H1 (cell line): Measurements from ENCODE around the gene MPLKIP. TPM values are rescaled to one million over a fixed set of nuclear protein-coding genes. Genes with fewer than 3 reads are reported as not detected.

Experiments used
- CTCF ChIA-PET: fragments of 300-600 bp; sonication (Branson Sonifier 250); formaldehyde crosslinking; loops from one replicate; lab custom pipeline; 2021; ENCODE audit not compliant: partially characterized antibody; lab: Charles Lee
- POLR2A ChIA-PET: fragments of 300-600 bp; sonication (Branson Sonifier 250); formaldehyde crosslinking; loops from one replicate; lab custom pipeline; 2021; ENCODE audit warnings: inconsistent platforms; ENCODE audit not compliant: partially characterized antibody; lab: Charles Lee
- DNase-seq, 2 experiments: peaks; one replicate each; pipeline versions ENCODE4 v3.0.0 to v3.0.0-alpha.2; 2010 to 2022; ENCODE audit warnings: low spot score in 2 of 2, low read depth in 1 of 2, mixed read lengths in 1 of 2
- FAIRE-seq: peaks from 2 replicates; lab custom pipeline; 2011; peaks lifted over from hg19 to GRCh38; lab: Jason Lieb, UNC
- H2AFZ ChIP-seq: 2 replicates; pipeline ENCODE4 v1.8.1; 2012; ENCODE audit warnings: low read length, inconsistent platforms
- H2AK5ac ChIP-seq: 2 replicates; pipeline ENCODE4 v1.6.1; 2013; ENCODE audit warnings: low read depth, low read length
- H2BK120ac ChIP-seq: replicated peaks from 2 replicates; pipeline ENCODE3; 2013; ENCODE audit warnings: low read depth, low read length, inconsistent platforms
- H2BK12ac ChIP-seq: 2 replicates; pipeline ENCODE4 v1.6.1; 2013; ENCODE audit warnings: low read depth, low read length
- H2BK15ac ChIP-seq: 2 replicates; pipeline ENCODE4 v1.6.1; 2013; ENCODE audit warnings: low read length
- H2BK20ac ChIP-seq: 2 replicates; pipeline ENCODE4 v1.6.1; 2013; ENCODE audit warnings: low read length
- H2BK5ac ChIP-seq: 2 replicates; pipeline ENCODE4 v1.6.1; 2013; ENCODE audit warnings: low read depth, low read length
- H3K14ac ChIP-seq: 2 replicates; pipeline ENCODE4 v1.6.1; 2013; ENCODE audit warnings: inconsistent platforms; ENCODE audit not compliant: insufficient read length
- H3K18ac ChIP-seq: 2 replicates; pipeline ENCODE4 v1.6.1; 2013; ENCODE audit warnings: low read length; ENCODE audit errors: extremely low read depth
- H3K23ac ChIP-seq: 2 replicates; pipeline ENCODE4 v1.6.1; 2013; ENCODE audit warnings: inconsistent platforms; ENCODE audit not compliant: insufficient read length
- H3K23me2 ChIP-seq: 2 replicates; pipeline ENCODE4 v1.6.1; 2013; ENCODE audit warnings: low read depth, low read length
- H3K27ac ChIP-seq: 2 replicates; pipeline ENCODE4 v1.6.1; 2011; ENCODE audit warnings: low read depth, low read length, inconsistent platforms
- H3K27me3 ChIP-seq, 4 experiments: replicated peaks in 1 of 4; 1 replicate in 1 of 4; 2 replicates in 3 of 4; pipeline versions ENCODE4 v1.6.1 to v1.8.1; 2011 to 2013; ENCODE audit warnings: low read length in 3 of 4, mild to moderate bottlenecking in 3 of 4, inconsistent platforms in 2 of 4, mixed read lengths in 2 of 4, moderate library complexity in 1 of 4; ENCODE audit not compliant: control insufficient read depth in 3 of 4, insufficient read depth in 3 of 4; ENCODE audit errors: extremely low read depth in 1 of 4
- H3K36me3 ChIP-seq, 4 experiments: 2 replicates each; pipeline versions ENCODE4 v1.6.1 to v1.8.1; 2011 to 2013; ENCODE audit warnings: mild to moderate bottlenecking in 4 of 4, low read length in 3 of 4, moderate library complexity in 2 of 4, control low read depth in 1 of 4, inconsistent platforms in 1 of 4; ENCODE audit not compliant: insufficient read depth in 4 of 4, control insufficient read depth in 2 of 4
- H3K4ac ChIP-seq: replicated peaks from 2 replicates; pipeline ENCODE3; 2013; ENCODE audit warnings: low read length, low read depth, mixed read lengths, inconsistent platforms; ENCODE audit not compliant: insufficient read length
- H3K4me1 ChIP-seq, 4 experiments: replicated peaks in 1 of 4; 1 replicate in 1 of 4; 2 replicates in 3 of 4; pipeline versions ENCODE4 v1.6.1 to v1.8.1; 2011 to 2013; ENCODE audit warnings: low read length in 3 of 4, inconsistent platforms in 2 of 4, mixed read lengths in 1 of 4; ENCODE audit not compliant: insufficient read depth in 4 of 4, control insufficient read depth in 3 of 4
- H3K4me2 ChIP-seq, 2 experiments: 2 replicates each; pipeline versions ENCODE4 v1.6.1 to v1.8.1; 2011 to 2013; ENCODE audit warnings: low read depth in 2 of 2, low read length in 2 of 2, control low read depth in 1 of 2, inconsistent platforms in 1 of 2, mild to moderate bottlenecking in 1 of 2; ENCODE audit not compliant: insufficient read depth in 1 of 2
- H3K4me3 ChIP-seq, 4 experiments: fragments of 200-600, 300-600 bp in 1 of 4; sonication (generic), shearing (Covaris generic), sonication (Bioruptor Twin) in 1 of 4; 2 replicates each; pipeline versions ENCODE4 v1.5.1 to v1.8.1; 2011 to 2016; ENCODE audit warnings: low read length in 4 of 4, low read depth in 3 of 4, control low read depth in 2 of 4, inconsistent platforms in 2 of 4, mild to moderate bottlenecking in 2 of 4, mixed read lengths in 1 of 4, moderate library complexity in 1 of 4; ENCODE audit not compliant: insufficient read depth in 2 of 4; ENCODE audit errors: extremely low read depth in 1 of 4
- H3K56ac ChIP-seq: replicated peaks from 2 replicates; pipeline ENCODE3; 2013; ENCODE audit warnings: low read depth, mild to moderate bottlenecking, mixed read lengths, low read length, inconsistent platforms; ENCODE audit not compliant: insufficient read length
- H3K79me1 ChIP-seq: 2 replicates; pipeline ENCODE4 v1.6.1; 2013; ENCODE audit warnings: low read depth, low read length, control low read depth
- H3K79me2 ChIP-seq, 2 experiments: 2 replicates each; pipeline versions ENCODE4 v1.6.1 to v1.8.1; 2012 to 2013; ENCODE audit warnings: low read length in 2 of 2, mild to moderate bottlenecking in 2 of 2, inconsistent platforms in 1 of 2; ENCODE audit not compliant: insufficient read depth in 2 of 2, control insufficient read depth in 1 of 2
- H3K9ac ChIP-seq, 4 experiments: replicated peaks in 1 of 4; 1 replicate in 1 of 4; 2 replicates in 3 of 4; pipeline versions ENCODE4 v1.6.1 to v1.8.1; 2011 to 2013; ENCODE audit warnings: low read depth in 3 of 4, low read length in 3 of 4, control low read depth in 2 of 4, mild to moderate bottlenecking in 2 of 4, moderate library complexity in 2 of 4, inconsistent platforms in 1 of 4; ENCODE audit errors: extremely low read depth in 1 of 4
- H3K9me3 ChIP-seq, 2 experiments: 2 replicates each; pipeline versions ENCODE4 v1.6.1 to v1.8.1; 2012 to 2013; ENCODE audit warnings: mild to moderate bottlenecking in 2 of 2, moderate library complexity in 2 of 2, control low read depth in 1 of 2, inconsistent platforms in 1 of 2, low read depth in 1 of 2, low read length in 1 of 2, mixed read lengths in 1 of 2; ENCODE audit not compliant: insufficient read depth in 2 of 2
- H4K20me1 ChIP-seq, 2 experiments: replicated peaks in 1 of 2; 2 replicates each; pipeline versions ENCODE3 to v1.8.1; 2011 to 2013; ENCODE audit warnings: inconsistent platforms in 2 of 2, low read length in 2 of 2, mild to moderate bottlenecking in 1 of 2; ENCODE audit not compliant: insufficient read depth in 2 of 2, control insufficient read depth in 1 of 2
- H4K5ac ChIP-seq: 2 replicates; pipeline ENCODE4 v1.6.1; 2013; ENCODE audit warnings: low read length, low read depth, mixed read lengths, inconsistent platforms; ENCODE audit not compliant: insufficient read length
- H4K8ac ChIP-seq: 2 replicates; pipeline ENCODE4 v1.8.0; 2013; ENCODE audit warnings: mild to moderate bottlenecking, moderate library complexity, low read length, inconsistent platforms; ENCODE audit not compliant: insufficient read depth; ENCODE audit errors: extremely low read depth
- H4K91ac ChIP-seq: replicated peaks from 2 replicates; pipeline ENCODE3; 2013; ENCODE audit warnings: low read length, mixed read lengths, inconsistent platforms; ENCODE audit not compliant: insufficient read length
- BACH1 ChIP-seq: IDR thresholded peaks from 2 replicates; pipeline ENCODE4 v1.6.1; 2012; ENCODE audit warnings: low read length, improper control_type of control experiment
- CTBP2 ChIP-seq: IDR thresholded peaks from 2 replicates; pipeline ENCODE4 v1.7.0; 2011; ENCODE audit warnings: borderline replicate concordance, mild to moderate bottlenecking, moderate library complexity, mixed read lengths, low read length; ENCODE audit not compliant: insufficient read depth, insufficient read length
- KDM5A ChIP-seq: fragments of 200-600 bp; IDR thresholded peaks from 2 replicates; pipeline ENCODE4 v1.7.1; 2012; ENCODE audit warnings: mild to moderate bottlenecking, low read length, inconsistent platforms, mixed read lengths
- NANOG ChIP-seq: IDR thresholded peaks from 2 replicates; pipeline ENCODE4 v1.6.1; 2011; ENCODE audit warnings: low read length, low read depth, mild to moderate bottlenecking, inconsistent platforms; ENCODE audit not compliant: insufficient read depth, poor library complexity, severe bottlenecking
- SIX5 ChIP-seq: IDR thresholded peaks from 2 replicates; pipeline ENCODE4 v1.6.1; 2011; ENCODE audit warnings: mild to moderate bottlenecking, low read depth, low read length
- TEAD4 ChIP-seq: IDR thresholded peaks from 2 replicates; pipeline ENCODE4 v1.6.1; 2012; ENCODE audit warnings: low read depth, low read length, inconsistent platforms, mixed read lengths
- USF2 ChIP-seq: IDR thresholded peaks from 2 replicates; pipeline ENCODE4 v1.6.1; 2011; ENCODE audit warnings: low read length, improper control_type of control experiment
- WGBS, 2 experiments: shearing (Covaris generic) in 1 of 2; methylation state at CpG; one replicate each; pipeline versions ENCODE4 v1.1.6 to v1.1.7; 2013 to 2015; ENCODE audit warnings: low lambda C conversion rate in 2 of 2, mixed read lengths in 2 of 2, inconsistent platforms in 1 of 2, low coverage in 1 of 2, missing lambda C conversion rate in 1 of 2; ENCODE audit not compliant: insufficient replicate concordance in 2 of 2, insufficient coverage in 1 of 2, insufficient read length in 1 of 2; ENCODE audit errors: extremely low coverage in 1 of 2, missing lambda C conversion rate in 1 of 2; 5-methylcytosine and 5-hydroxymethylcytosine counted together
- polyA plus RNA-seq, 7 experiments: library from polyadenylated mRNA; depleted of rRNA in 3 of 7; stranded (reverse) in 5 of 7; unstranded in 2 of 7; fragments of >200 nt in 5 of 7; fragments of 200-250 nt in 2 of 7; gene quantifications; 1 replicate in 5 of 7; 2 replicates in 1 of 7; 4 replicates in 1 of 7; pipeline versions ENCODE4 v1.2.1 to v1.2.3, GENCODE V29; 2011 to 2013; ENCODE audit warnings: missing spikeins in 2 of 7, mixed read lengths in 2 of 7
- total RNA-seq: library from RNA; stranded (reverse); fragmentation: NEBNext Ultra II Directional; extraction: Animal tissue kit (Norgen Biotek cat#: 25700); gene quantifications from 2 replicates; pipeline ENCODE4 v1.2.1, GENCODE V29; 2021

MPLKIP gene
- total and polyA plus RNA-seq, 2 of the 8 experiments (the other 6 are each of a cell fraction or from before 2014, with no cell fraction given) = 57.2 to 73.4 TPM

- Histone ChIP-seq H3K4me2 (no peak overlapping the region), H2BK5ac (no peak overlapping the region), H3K36me3 (no peaks in the 10 kb centered on the region; a peak in 1 of 8 replicates), H4K8ac (no peak overlapping the region), H3K27me3 (no peaks in the 10 kb centered on the region), H3K4me1 (no peaks in the 10 kb centered on the region), H2BK12ac (no peak overlapping the region), H4K5ac (no peak overlapping the region), H3K27ac (no peak overlapping the region), H3K14ac (no peak overlapping the region), H3K56ac (no peak overlapping the region), H3K23me2 (no peaks in the 10 kb centered on the region), H3K79me2 (no peaks in the 10 kb centered on the region), H3K9me3 (no peaks in the 10 kb centered on the region), H2AK5ac (no peak overlapping the region), H3K4ac (no peak overlapping the region), H3K23ac (no peak overlapping the region), H3K9ac (no peak overlapping the region), H3K18ac (no peak overlapping the region), H4K91ac (no peak overlapping the region), H2BK15ac (no peak overlapping the region), H2AFZ (no peak overlapping the region), H2BK20ac (no peak overlapping the region), H2BK120ac (no peak overlapping the region), H4K20me1 (no peaks in the 10 kb centered on the region), H3K4me3 (no peak overlapping the region), H3K79me1 (no peaks in the 10 kb centered on the region)
- no peak for FAIRE-seq
- ChIA-PET POLR2A (interaction anchor here (1.4 kb wide), 1 partner anchor 10 kb away, joined by 3 read pairs; no protein-coding TSS in a partner anchor), CTCF (no interaction called here)
- DNase-seq = no peak
- 83% methylated on average over 2 of the region's 2 CpGs; no CpG with 5 or more reads in 1 of the 2 experiments for WGBS, 2 experiments
- TF ChIP-seq USF2 (no peak), TEAD4 (no peak), KDM5A (no peak), SIX5 (no peak), BACH1 (no peak), NANOG (no peak), CTBP2 (no peak)
These were observed 31.5 kb downstream of the MPLKIP start for GRCh38 chr7:40102897-40103296.
